ENCODE data around the gene GRK2. TPM values are rescaled to one million over a fixed set of nuclear protein-coding genes. Genes with fewer than 3 reads are reported as not detected.

GRK2 gene
- polyA plus RNA-seq, 1 donor (not counting 4 experiments of a cell fraction or from before 2014, with no cell fraction given), result 21.1 TPM

DNA sequence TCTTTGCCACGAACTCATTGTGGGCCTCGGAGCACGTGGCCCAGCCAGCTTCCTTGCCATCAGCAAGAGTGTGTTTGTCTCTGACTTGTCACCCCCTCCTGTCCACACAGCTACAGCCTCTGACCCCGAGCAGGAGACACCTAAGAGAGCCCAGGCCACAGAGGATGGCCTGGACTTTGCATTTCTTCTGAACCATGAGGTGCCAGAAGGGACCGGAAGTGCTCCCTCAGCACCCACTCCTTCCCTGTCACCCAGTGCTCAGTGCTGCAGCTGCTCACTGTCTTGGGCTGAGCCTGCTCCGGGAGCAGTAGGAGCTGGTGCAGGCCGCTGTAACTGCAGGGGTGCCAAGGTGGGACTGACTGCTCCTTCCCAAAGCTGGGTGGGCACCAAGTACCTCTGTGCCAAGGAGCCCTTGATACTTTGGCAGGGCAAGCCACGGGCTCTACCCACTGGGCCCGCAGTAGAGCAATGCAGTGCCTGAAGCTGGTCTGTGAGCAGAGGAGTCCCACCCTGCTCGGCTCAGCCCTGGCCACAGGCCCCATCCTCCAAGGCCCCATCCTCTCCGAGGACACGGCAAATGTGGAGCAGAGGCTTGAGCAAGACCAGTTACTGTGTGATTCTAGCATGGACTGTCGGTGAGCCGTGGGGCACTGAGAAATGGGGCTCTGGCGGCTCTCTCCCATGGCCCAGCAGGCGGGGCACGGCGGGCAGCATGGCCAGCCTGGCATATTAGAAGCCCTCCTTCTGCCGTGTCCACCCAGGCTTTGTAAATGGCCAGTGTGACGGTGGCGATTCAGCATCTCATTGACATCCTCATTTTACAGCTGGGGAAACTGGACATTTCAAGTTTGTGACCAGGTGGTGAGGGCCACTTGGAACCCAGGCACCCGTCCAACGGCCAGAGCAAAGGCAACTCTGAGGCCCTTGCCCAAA is 6.3 kb downstream of the GRK2 start:
- FAIRE-seq (no peak), DNase-seq (ENCODE audit: low read depth, low spot score) (no peak)
- Histone ChIP-seq H3K4me3 (ENCODE audit: control insufficient read depth in 2 of 3, extremely low read depth in 1 of 3, insufficient read depth in 2 of 3, low read depth in 1 of 3, low read length in 3 of 3) (no peak overlapping the region), H3K9me3 (ENCODE audit: control insufficient read depth, low read depth, low read length) (no peaks in the 10 kb centered on the region), H3K27ac (ENCODE audit: control insufficient read depth, insufficient read depth, low read length) (no peak overlapping the region), H3K4me2 (ENCODE audit: control insufficient read depth, extremely low read depth, insufficient read depth, low read depth, low read length) (no peak overlapping the region), H3K9me1 (ENCODE audit: control insufficient read depth, extremely low read depth, insufficient read depth, low read length) (peaks cover 2% of the 10 kb centered on the region), H2AFZ (ENCODE audit: control insufficient read depth, low read length) (no peak overlapping the region), H4K20me1 (ENCODE audit: control insufficient read depth, extremely low read depth, insufficient read depth, low read length) (peaks cover 14% of the 10 kb centered on the region), H3K9ac (ENCODE audit: control insufficient read depth, extremely low read depth, insufficient read depth, low read length) (no peak overlapping the region), H3K36me3 (ENCODE audit: control insufficient read depth in 2 of 2, extremely low read depth in 1 of 2, insufficient read depth in 2 of 2, low read length in 2 of 2) (peaks cover 13 to 29% of the 10 kb centered on the region in 2 experiments), H3K4me1 (ENCODE audit: control insufficient read depth, extremely low read depth, insufficient read depth, low read length) (peaks cover 52% of the 10 kb centered on the region), H3K79me2 (ENCODE audit: control insufficient read depth, insufficient read depth, low read length) (peaks cover 90% of the 10 kb centered on the region), H3K27me3 (ENCODE audit: control insufficient read depth, extremely low read depth, insufficient read depth, low read length) (no peaks in the 10 kb centered on the region)
- dilution Hi-C loops (cut with MboI; ENCODE audit: extremely low pct_ligation_motif_present, low sequenced_read_pairs), result no loop called here
- TF ChIP-seq, protein P1, sequence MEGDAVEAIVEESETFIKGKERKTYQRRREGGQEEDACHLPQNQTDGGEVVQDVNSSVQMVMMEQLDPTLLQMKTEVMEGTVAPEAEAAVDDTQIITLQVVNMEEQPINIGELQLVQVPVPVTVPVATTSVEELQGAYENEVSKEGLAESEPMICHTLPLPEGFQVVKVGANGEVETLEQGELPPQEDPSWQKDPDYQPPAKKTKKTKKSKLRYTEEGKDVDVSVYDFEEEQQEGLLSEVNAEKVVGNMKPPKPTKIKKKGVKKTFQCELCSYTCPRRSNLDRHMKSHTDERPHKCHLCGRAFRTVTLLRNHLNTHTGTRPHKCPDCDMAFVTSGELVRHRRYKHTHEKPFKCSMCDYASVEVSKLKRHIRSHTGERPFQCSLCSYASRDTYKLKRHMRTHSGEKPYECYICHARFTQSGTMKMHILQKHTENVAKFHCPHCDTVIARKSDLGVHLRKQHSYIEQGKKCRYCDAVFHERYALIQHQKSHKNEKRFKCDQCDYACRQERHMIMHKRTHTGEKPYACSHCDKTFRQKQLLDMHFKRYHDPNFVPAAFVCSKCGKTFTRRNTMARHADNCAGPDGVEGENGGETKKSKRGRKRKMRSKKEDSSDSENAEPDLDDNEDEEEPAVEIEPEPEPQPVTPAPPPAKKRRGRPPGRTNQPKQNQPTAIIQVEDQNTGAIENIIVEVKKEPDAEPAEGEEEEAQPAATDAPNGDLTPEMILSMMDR (optimal IDR thresholded peaks at IDR 0.05 in 1 of 3, IDR thresholded peaks at IDR 0.05 in 1 of 3, conservative IDR thresholded peaks at IDR 0.05 in 1 of 3; ENCODE audit: extremely low read depth in 1 of 3, insufficient read depth in 2 of 3, low read length in 3 of 3), result no peak
- TF ChIP-seq EZH2 (IDR thresholded peaks at IDR 0.05; ENCODE audit: low read length), result no peak

DNA sequence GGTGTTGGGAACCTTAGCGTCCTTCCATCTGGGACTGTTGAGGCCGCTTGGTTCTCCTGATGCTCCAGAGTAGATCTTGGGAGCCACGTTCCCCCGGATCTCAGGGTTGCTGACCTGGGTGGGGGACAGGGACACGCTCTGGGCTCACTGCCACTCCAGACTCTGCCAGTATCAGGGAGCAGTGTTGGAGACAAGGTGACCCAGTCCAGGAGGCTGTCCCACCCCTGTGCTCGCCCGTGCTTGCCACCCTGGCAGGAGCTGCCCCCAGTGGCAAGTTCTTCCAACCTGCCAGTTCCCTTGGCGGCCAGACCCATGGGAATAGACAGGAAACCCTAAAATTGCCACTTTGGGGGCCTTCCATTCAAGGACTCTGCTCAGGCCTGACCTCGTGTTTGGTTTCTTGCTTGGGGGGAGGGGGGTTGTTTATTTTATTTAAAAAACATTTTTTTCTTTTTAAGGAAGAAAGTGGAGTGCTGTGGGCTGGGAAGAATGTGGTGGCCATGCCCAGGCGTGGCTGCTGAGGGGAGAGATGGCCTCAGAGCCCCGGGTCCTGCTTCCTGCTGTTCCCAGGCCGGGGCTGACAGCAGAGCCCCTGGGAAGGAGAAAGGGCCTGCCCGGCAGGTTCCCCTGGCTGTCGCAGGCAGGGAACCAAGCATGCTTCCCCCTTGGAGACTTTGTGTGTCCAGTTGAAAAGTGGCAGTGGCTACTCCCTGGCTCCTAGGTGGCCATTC is 7.2 kb downstream of the GRK2 start:
- H3K27ac ChIP-seq (ENCODE audit: control insufficient read depth, insufficient read depth, low read length), result no peak overlapping the region
- peaks cover 90% of the 10 kb centered on the region for H3K79me2 ChIP-seq (ENCODE audit: control insufficient read depth, insufficient read depth, low read length)
- FAIRE-seq (no peak), DNase-seq (ENCODE audit: low read depth, low spot score) (no peak)
- H3K36me3 ChIP-seq (ENCODE audit: control insufficient read depth in 2 of 2, extremely low read depth in 1 of 2, insufficient read depth in 2 of 2, low read length in 2 of 2), result peaks cover 9 to 28% of the 10 kb centered on the region in 2 experiments
- H3K9ac ChIP-seq (ENCODE audit: control insufficient read depth, extremely low read depth, insufficient read depth, low read length), result no peak overlapping the region
- TF ChIP-seq, protein P1 (optimal IDR thresholded peaks at IDR 0.05 in 1 of 3, IDR thresholded peaks at IDR 0.05 in 1 of 3, conservative IDR thresholded peaks at IDR 0.05 in 1 of 3; ENCODE audit: extremely low read depth in 1 of 3, insufficient read depth in 2 of 3, low read length in 3 of 3), result no peak
- no peak for TF ChIP-seq EZH2 (IDR thresholded peaks at IDR 0.05; ENCODE audit: low read length)
- peaks cover 2% of the 10 kb centered on the region for H3K9me1 ChIP-seq (ENCODE audit: control insufficient read depth, extremely low read depth, insufficient read depth, low read length)
- H3K4me3 ChIP-seq (ENCODE audit: control insufficient read depth in 2 of 3, extremely low read depth in 1 of 3, insufficient read depth in 2 of 3, low read depth in 1 of 3, low read length in 3 of 3), result no peak overlapping the region
- no peaks in the 10 kb centered on the region for H3K9me3 ChIP-seq (ENCODE audit: control insufficient read depth, low read depth, low read length)
- no peaks in the 10 kb centered on the region for H3K27me3 ChIP-seq (ENCODE audit: control insufficient read depth, extremely low read depth, insufficient read depth, low read length)
- dilution Hi-C loops (cut with MboI; ENCODE audit: extremely low pct_ligation_motif_present, low sequenced_read_pairs), result no loop called here
- no peak overlapping the region for H3K4me2 ChIP-seq (ENCODE audit: control insufficient read depth, extremely low read depth, insufficient read depth, low read depth, low read length)
- no peak overlapping the region for H2AFZ ChIP-seq (ENCODE audit: control insufficient read depth, low read length)
- H3K4me1 ChIP-seq (ENCODE audit: control insufficient read depth, extremely low read depth, insufficient read depth, low read length), result peaks cover 48% of the 10 kb centered on the region
- peaks cover 14% of the 10 kb centered on the region for H4K20me1 ChIP-seq (ENCODE audit: control insufficient read depth, extremely low read depth, insufficient read depth, low read length)

Data from keratinocyte (primary cell).